Suprapubic skin (tissue), 4 donors: ENCODE measurements around the gene RELA. TPM values are rescaled to one million over a fixed set of nuclear protein-coding genes. Genes with fewer than 3 reads are reported as not detected.
"Not testable (repeated sequence)": the region's sequence is repeated elsewhere in the genome, so short reads cannot be mapped to it uniquely, and the experiment has no call there.

Experiments used
- DNase-seq, 2 donors: peaks; one replicate each; pipeline ENCODE4 v3.0.0-alpha.2; 2019; ENCODE audit warnings: low spot score in 2 of 2
- H3K27ac ChIP-seq: fragments of 200-600 bp; sonication (generic); one replicate; pipeline ENCODE4 v1.5.1; 2019
- H3K27me3 ChIP-seq: fragments of 200-600 bp; sonication (generic); one replicate; pipeline ENCODE4 v1.5.1; 2019
- H3K36me3 ChIP-seq: fragments of 200-600 bp; sonication (generic); one replicate; pipeline ENCODE4 v1.5.1; 2019
- H3K4me1 ChIP-seq: fragments of 200-600 bp; sonication (generic); one replicate; pipeline ENCODE4 v1.5.1; 2019
- H3K4me3 ChIP-seq: fragments of 200-600 bp; sonication (generic); one replicate; pipeline ENCODE4 v1.5.1; 2019; ENCODE audit warnings: mild to moderate bottlenecking
- H3K9me3 ChIP-seq: fragments of 200-600 bp; sonication (generic); one replicate; pipeline ENCODE4 v1.5.1; 2019
- CTCF ChIP-seq, 2 donors: fragments of 200-600 bp in 1 of 2; fragments of 450-650 bp in 1 of 2; sonication (generic) in 1 of 2; IDR thresholded peaks; one replicate each; pipeline ENCODE4 v1.5.1; 2016 to 2019; ENCODE audit warnings: antibody characterized with exemption in 2 of 2, mild to moderate bottlenecking in 1 of 2, moderate library complexity in 1 of 2
- EP300 ChIP-seq: sonication (generic); formaldehyde crosslinking; IDR thresholded peaks from one replicate; pipeline ENCODE4 v1.6.1; 2017; ENCODE audit warnings: antibody characterized with exemption
- POLR2A ChIP-seq, 2 donors: fragments of 450-650 bp; IDR thresholded peaks; one replicate each; pipeline ENCODE4 v1.6.1; 2017; ENCODE audit warnings: antibody characterized with exemption in 2 of 2, mild to moderate bottlenecking in 2 of 2, moderate library complexity in 2 of 2
- POLR2AphosphoS5 ChIP-seq, 3 donors: sonication (generic); formaldehyde crosslinking; IDR thresholded peaks; one replicate each; pipeline ENCODE4 v1.6.1; 2017; ENCODE audit warnings: antibody characterized with exemption in 3 of 3
- WGBS: methylation state at CpG from one replicate; pipeline ENCODE4 v1.1.5; 2018; 5-methylcytosine and 5-hydroxymethylcytosine counted together
- total RNA-seq, 4 donors: library from RNA; depleted of rRNA; stranded (reverse); fragments of >200 nt; gene quantifications; one replicate each; pipeline ENCODE4 v1.1.0, GENCODE V29; 2016

RELA gene
- 100 to 1,000 TPM in 2 of 4 donors, 10 to 100 TPM in 2; 71.7 to 111 (median 93.5) TPM for total RNA-seq

GRCh38 chr11:65662799-65663638 lies at the start of gene RELA:
Gene RELA (minus strand): TSS chr11:65662916. CDS start chr11:65662832, 84 bp downstream.
- Histone ChIP-seq H3K9me3 (no peaks in the 10 kb centered on the region), H3K27me3 (no peaks in the 10 kb centered on the region), H3K4me1 (peaks cover 42% of the 10 kb centered on the region), H3K36me3 (peaks cover 37% of the 10 kb centered on the region), H3K4me3 (peak within 1 kb of the TSS; percentile 94), H3K27ac (peak within 1 kb of the TSS; percentile 94)
- TF ChIP-seq POLR2AphosphoS5 (IDR thresholded peaks at IDR 0.05) (peak in 2 of 3 donors; percentile 58 to 92), CTCF (IDR thresholded peaks at IDR 0.05) (no peak), EP300 (no peak), POLR2A (IDR thresholded peaks at IDR 0.05) (peak; percentile 50 to 82)
- under 1% methylated on average over 50 of the region's 91 CpGs for WGBS
- DNase-seq, result peak; percentile 96 to 97

DNA sequence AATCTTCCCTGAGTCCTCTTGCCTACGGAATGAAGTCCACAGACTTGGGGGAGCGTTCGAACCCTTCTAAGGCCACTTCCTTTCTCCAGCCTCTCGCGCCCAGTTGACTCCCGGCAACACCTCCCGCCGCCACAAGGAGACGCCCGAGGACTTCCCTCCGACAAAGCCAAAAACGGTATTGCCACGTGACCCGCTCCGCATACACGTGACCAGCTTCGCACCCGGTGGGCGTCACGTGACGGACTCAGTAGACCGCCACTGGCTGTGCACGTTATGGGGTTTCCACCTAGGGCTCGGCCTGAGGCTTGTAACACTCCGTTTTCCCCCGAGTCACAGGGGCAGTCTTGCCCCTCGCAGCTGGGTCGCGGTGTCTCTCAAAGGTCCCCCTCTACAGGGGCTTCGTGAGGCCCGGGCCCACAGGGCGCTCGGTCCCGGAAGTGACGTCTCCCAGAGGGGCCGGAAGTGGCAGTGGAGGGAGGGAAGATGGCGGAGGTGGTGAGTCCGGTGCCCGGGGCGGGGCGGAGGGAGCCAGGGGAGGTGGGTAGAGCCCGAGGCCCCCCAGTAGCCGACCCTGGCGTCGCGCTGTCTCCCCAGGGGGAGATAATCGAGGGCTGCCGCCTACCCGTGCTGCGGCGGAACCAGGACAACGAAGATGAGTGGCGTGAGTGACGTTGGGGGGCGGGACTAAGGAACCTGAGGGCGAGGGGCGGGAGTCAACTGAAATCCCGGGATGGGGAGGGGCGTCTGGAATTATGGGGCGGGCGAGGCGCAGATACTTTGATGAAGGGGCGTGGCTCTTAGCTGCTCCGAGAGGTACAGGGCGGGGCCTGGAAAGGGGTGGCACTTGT lies 49.3 kb upstream of the RELA start, which contains the start of gene KAT5:
KAT5 (plus strand) TSS at position 468 of the 848 bp plus-strand sequence; CDS start at position 484, 16 bp downstream.
- H3K4me1 ChIP-seq, result peaks cover 19% of the 10 kb centered on the region
- under 1% methylated on average over 53 of the region's 65 CpGs for WGBS
- peak within 1 kb of the TSS; percentile 67 for H3K4me3 ChIP-seq
- H3K9me3 ChIP-seq, result no peaks in the 10 kb centered on the region
- DNase-seq, result peak; percentile 100
- peak within 1 kb of the TSS; percentile 98 for H3K27ac ChIP-seq
- TF ChIP-seq CTCF (IDR thresholded peaks at IDR 0.05) (peak; percentile 98 to 100), POLR2AphosphoS5 (IDR thresholded peaks at IDR 0.05) (peak; percentile 93 to 98 (median 93)), POLR2A (IDR thresholded peaks at IDR 0.05) (peak; percentile 25 to 80), EP300 (no peak)
- no peaks in the 10 kb centered on the region for H3K27me3 ChIP-seq
- H3K36me3 ChIP-seq, result peaks cover 38% of the 10 kb centered on the region

DNA sequence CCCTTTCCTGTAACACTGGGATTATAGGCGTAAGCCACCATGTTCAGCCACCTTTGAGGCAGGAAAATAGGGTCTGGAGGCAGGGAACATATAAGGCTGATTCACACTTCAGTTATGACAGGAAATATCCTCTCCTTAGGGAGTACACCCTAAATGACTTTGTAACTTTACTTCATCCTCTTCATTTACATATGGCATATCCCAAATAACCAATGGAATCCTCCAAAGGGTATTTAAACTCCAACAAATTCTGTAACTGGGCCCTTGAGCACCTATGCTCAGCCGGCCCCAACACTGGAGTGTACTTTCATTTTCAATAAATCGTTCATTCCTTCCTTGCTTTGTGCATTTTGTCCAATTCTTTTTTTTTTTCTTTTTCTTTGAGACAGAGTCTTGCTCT lies 47.7 kb upstream of the RELA start:
- no peak for TF ChIP-seq EP300
- Histone ChIP-seq H3K4me1 (peaks cover 23% of the 10 kb centered on the region), H3K9me3 (no peaks in the 10 kb centered on the region), H3K36me3 (peaks cover 22% of the 10 kb centered on the region), H3K27ac (no peak overlapping the region), H3K27me3 (no peaks in the 10 kb centered on the region), H3K4me3 (no peak overlapping the region)
- 72% methylated on average over 3 of the region's 3 CpGs for WGBS
- no peak for DNase-seq

- no peak for TF ChIP-seq EP300
- 66% methylated on average over 8 of the region's 8 CpGs for WGBS
- peaks cover 23% of the 10 kb centered on the region for H3K4me1 ChIP-seq
- H3K36me3 ChIP-seq, result peaks cover 15% of the 10 kb centered on the region
- H3K27me3 ChIP-seq, result no peaks in the 10 kb centered on the region
- no peak overlapping the region for H3K4me3 ChIP-seq
- H3K27ac ChIP-seq, result no peak overlapping the region
- no peaks in the 10 kb centered on the region for H3K9me3 ChIP-seq
- no peak for DNase-seq
These were observed 46.9 kb upstream of the RELA start for GRCh38 chr11:65709661-65710060.

DNA sequence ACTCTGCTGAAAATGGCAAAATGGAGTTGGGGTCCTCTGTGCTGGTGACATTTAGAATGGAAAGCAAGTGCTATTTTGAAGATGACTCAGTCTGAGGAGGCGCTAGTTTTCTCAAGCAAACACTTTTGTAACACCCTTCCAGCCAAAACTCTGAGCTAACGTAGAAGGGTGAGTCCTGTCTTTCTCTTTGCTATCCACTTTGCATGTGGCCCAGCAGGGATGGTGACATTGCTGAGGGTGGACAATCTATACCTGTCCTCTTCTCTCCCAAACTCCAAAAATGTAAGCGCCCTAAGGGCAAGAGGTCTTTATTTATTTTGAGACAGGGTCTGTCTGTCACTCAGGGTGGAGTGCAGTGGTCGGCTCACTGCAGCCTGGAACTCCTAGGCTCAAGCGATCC lies 45.7 kb upstream of the RELA start:
- H3K36me3 ChIP-seq, result peaks cover 4% of the 10 kb centered on the region
- WGBS, result 76% methylated on average over 5 of the region's 5 CpGs

DNA sequence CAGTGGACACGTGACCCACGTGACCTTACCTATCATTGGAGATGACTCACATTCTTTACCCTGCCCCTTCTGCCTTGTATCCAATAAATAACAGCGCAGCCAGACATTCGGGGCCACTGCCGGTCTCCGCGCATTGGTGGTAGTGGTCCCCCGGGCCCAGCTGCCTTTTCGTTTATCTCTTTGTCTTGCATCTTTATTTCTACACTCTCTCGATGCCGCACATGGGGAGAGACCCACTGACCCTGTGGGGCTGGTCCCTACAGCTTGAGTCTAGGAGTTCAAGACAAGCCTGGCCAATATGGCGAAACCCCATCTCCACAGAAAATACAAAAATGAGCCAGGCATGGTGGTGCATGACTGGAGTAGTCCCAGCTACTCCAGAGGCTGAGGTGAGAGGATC lies 44.3 kb upstream of the RELA start:
- WGBS, result 87% methylated on average over 10 of the region's 12 CpGs
- H3K9me3 ChIP-seq, H3K27ac ChIP-seq, H3K27me3 ChIP-seq, H3K4me3 ChIP-seq, H3K36me3 ChIP-seq, DNase-seq: not testable (repeated sequence)
- peaks cover 13% of the 10 kb centered on the region for H3K4me1 ChIP-seq

More for the DNA sequence above, 45.7 kb upstream of the RELA start:
- Histone ChIP-seq H3K4me3 (no peak overlapping the region), H3K4me1 (peaks cover 21% of the 10 kb centered on the region), H3K9me3 (no peaks in the 10 kb centered on the region), H3K27me3 (no peaks in the 10 kb centered on the region), H3K27ac (no peak overlapping the region)
- DNase-seq, result no peak
- TF ChIP-seq POLR2A (IDR thresholded peaks at IDR 0.05), result no peak
- no peak for TF ChIP-seq EP300
- no peak for TF ChIP-seq POLR2AphosphoS5 (IDR thresholded peaks at IDR 0.05)
- TF ChIP-seq CTCF (IDR thresholded peaks at IDR 0.05), result no peak
